ENCODE measurements around the gene NFIB. TPM values are rescaled to one million over a fixed set of nuclear protein-coding genes. Genes with fewer than 3 reads are reported as not detected.

Gene NFIB
- polyA plus RNA-seq, 1 of the 3 experiments (the other 2 are of a cell fraction): 9.2 TPM

- Histone ChIP-seq H3F3A (replicated peaks; ENCODE audit: insufficient read depth) (peaks cover 38% of the 10 kb centered on the region), H3K9ac (no peak overlapping the region), H3K9me3 (no peaks in the 10 kb centered on the region), H3K4me2 (no peak overlapping the region), H3K27ac (ENCODE audit: low read depth in 2 of 2, low read length in 1 of 2) (no peak overlapping the region), H3K4me1 (ENCODE audit: control insufficient read depth in 1 of 2, insufficient read depth in 2 of 2, low read depth in 1 of 2, low read length in 1 of 2) (peaks cover 29 to 40% of the 10 kb centered on the region in 2 experiments), H3K9me2 (no peaks in the 10 kb centered on the region), H3K79me2 (ENCODE audit: insufficient read depth) (no peaks in the 10 kb centered on the region), H3K27me3 (ENCODE audit: insufficient read depth) (no peaks in the 10 kb centered on the region), H2AFZ (ENCODE audit: low read depth) (no peak overlapping the region), H3K4me3 (ENCODE audit: low read depth in 2 of 2, low read length in 1 of 2) (no peak overlapping the region), H3K36me3 (replicated peaks in 1 of 2; ENCODE audit: control insufficient read depth in 1 of 2, insufficient read depth in 2 of 2, low read length in 1 of 2) (no peaks in the 10 kb centered on the region), H4K20me1 (ENCODE audit: insufficient read depth) (no peaks in the 10 kb centered on the region)
- ChIA-PET CTCF (interaction anchor here (0.7 kb wide), 1 partner anchor 286 kb away, joined by 3 read pairs; no protein-coding TSS in a partner anchor), POLR2A (no interaction called here)
- DNase-seq: no peak
- 83% methylated on average over 2 of the region's 2 CpGs for WGBS (ENCODE audit: low lambda C conversion rate)
- TF ChIP-seq RAD21 (IDR thresholded peaks at IDR 0.05; ENCODE audit: low read length): no peak
- TF ChIP-seq USF1 (IDR thresholded peaks at IDR 0.05; ENCODE audit: borderline replicate concordance, low read depth): no peak
- no peak for TF ChIP-seq GATA2 (CRISPR knock-in tag; IDR thresholded peaks at IDR 0.05)
- TF ChIP-seq SMC3 (IDR thresholded peaks at IDR 0.05; ENCODE audit: low read depth, low read length): no peak
Observed at GRCh38 chr9:14054096-14054495, 259.8 kb downstream of the NFIB start.

GRCh38 chr9:14052359-14052758 is 261.6 kb downstream of the NFIB start:
- Histone ChIP-seq H3K9me2 (no peaks in the 10 kb centered on the region), H3F3A (replicated peaks; ENCODE audit: insufficient read depth) (peaks cover 35% of the 10 kb centered on the region), H3K9ac (no peak overlapping the region), H3K27me3 (ENCODE audit: insufficient read depth) (no peaks in the 10 kb centered on the region), H4K20me1 (ENCODE audit: insufficient read depth) (no peaks in the 10 kb centered on the region), H3K9me3 (no peaks in the 10 kb centered on the region), H3K79me2 (ENCODE audit: insufficient read depth) (no peaks in the 10 kb centered on the region), H3K4me3 (ENCODE audit: low read depth in 2 of 2, low read length in 1 of 2) (no peak overlapping the region), H2AFZ (ENCODE audit: low read depth) (no peak overlapping the region), H3K4me2 (no peak overlapping the region), H3K27ac (ENCODE audit: low read depth in 2 of 2, low read length in 1 of 2) (no peak overlapping the region), H3K36me3 (replicated peaks in 1 of 2; ENCODE audit: control insufficient read depth in 1 of 2, insufficient read depth in 2 of 2, low read length in 1 of 2) (no peaks in the 10 kb centered on the region), H3K4me1 (ENCODE audit: control insufficient read depth in 1 of 2, insufficient read depth in 2 of 2, low read depth in 1 of 2, low read length in 1 of 2) (peaks cover 14 to 23% of the 10 kb centered on the region in 2 experiments)
- POLR2A ChIA-PET: no interaction called here
- 90% methylated on average over 2 of the region's 2 CpGs for WGBS (ENCODE audit: low lambda C conversion rate)
- CTCF ChIA-PET: no interaction called here
- TF ChIP-seq MXI1 (IDR thresholded peaks at IDR 0.05; ENCODE audit: low read depth, low read length): no peak
- TF ChIP-seq TEAD4 (IDR thresholded peaks at IDR 0.05; ENCODE audit: borderline replicate concordance, insufficient read depth): no peak
- TF ChIP-seq, protein P1, sequence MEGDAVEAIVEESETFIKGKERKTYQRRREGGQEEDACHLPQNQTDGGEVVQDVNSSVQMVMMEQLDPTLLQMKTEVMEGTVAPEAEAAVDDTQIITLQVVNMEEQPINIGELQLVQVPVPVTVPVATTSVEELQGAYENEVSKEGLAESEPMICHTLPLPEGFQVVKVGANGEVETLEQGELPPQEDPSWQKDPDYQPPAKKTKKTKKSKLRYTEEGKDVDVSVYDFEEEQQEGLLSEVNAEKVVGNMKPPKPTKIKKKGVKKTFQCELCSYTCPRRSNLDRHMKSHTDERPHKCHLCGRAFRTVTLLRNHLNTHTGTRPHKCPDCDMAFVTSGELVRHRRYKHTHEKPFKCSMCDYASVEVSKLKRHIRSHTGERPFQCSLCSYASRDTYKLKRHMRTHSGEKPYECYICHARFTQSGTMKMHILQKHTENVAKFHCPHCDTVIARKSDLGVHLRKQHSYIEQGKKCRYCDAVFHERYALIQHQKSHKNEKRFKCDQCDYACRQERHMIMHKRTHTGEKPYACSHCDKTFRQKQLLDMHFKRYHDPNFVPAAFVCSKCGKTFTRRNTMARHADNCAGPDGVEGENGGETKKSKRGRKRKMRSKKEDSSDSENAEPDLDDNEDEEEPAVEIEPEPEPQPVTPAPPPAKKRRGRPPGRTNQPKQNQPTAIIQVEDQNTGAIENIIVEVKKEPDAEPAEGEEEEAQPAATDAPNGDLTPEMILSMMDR (IDR thresholded peaks at IDR 0.05): no peak
- TF ChIP-seq NFIC (IDR thresholded peaks at IDR 0.05; ENCODE audit: borderline replicate concordance): no peak
- no peak for TF ChIP-seq IRF3 (IDR thresholded peaks at IDR 0.05; ENCODE audit: low read depth, low read length)
- TF ChIP-seq EP300 (IDR thresholded peaks at IDR 0.05; ENCODE audit: borderline replicate concordance in 1 of 2, low read depth in 1 of 2, low read length in 1 of 2): no peak
- no peak for TF ChIP-seq JUND (IDR thresholded peaks at IDR 0.05)
- no peak for TF ChIP-seq NRF1 (IDR thresholded peaks at IDR 0.05; ENCODE audit: low read depth, low read length)
- TF ChIP-seq GATA2 (CRISPR knock-in tag; IDR thresholded peaks at IDR 0.05): no peak
- DNase-seq: no peak

Measured in SK-N-SH (cell line).